ENCODE results near the gene OR9Q2. TPM values are rescaled to one million over a fixed set of nuclear protein-coding genes. Genes with fewer than 3 reads are reported as not detected.
"Not testable (repeated sequence)": the region's sequence is repeated elsewhere in the genome, so short reads cannot be mapped to it uniquely, and the experiment has no call there.

Gene OR9Q2
- total and polyA plus RNA-seq, 4 donors: not detected

- H3K4me3 ChIP-seq (ENCODE audit: low read depth, low read length): no peak overlapping the region
- no peaks in the 10 kb centered on the region for H3K36me3 ChIP-seq (ENCODE audit: control insufficient read depth, insufficient read depth, low read length)
- no peak overlapping the region for H3K27ac ChIP-seq (ENCODE audit: low read depth, low read length)
- DNase-seq (ENCODE audit: low read depth in 4 of 6, low spot score in 6 of 6): peak in 1 of 6 donors; percentile 26
- no peaks in the 10 kb centered on the region for H3K27me3 ChIP-seq (ENCODE audit: control insufficient read depth, insufficient read depth, low read length)
- no peaks in the 10 kb centered on the region for H3K4me1 ChIP-seq (ENCODE audit: control insufficient read depth, insufficient read depth, low read length)
- no CpG with 5 or more reads among the region's 4 CpGs for WGBS (ENCODE audit: insufficient coverage)
- H3K9me3 ChIP-seq (ENCODE audit: control insufficient read depth, insufficient read depth, low read length): no peaks in the 10 kb centered on the region
Measured at GRCh38 chr11:58186938-58187337, 1.9 kb upstream of the OR9Q2 start.

GRCh38 chr11:58192229-58192628, 3.4 kb downstream of the OR9Q2 start:
- Histone ChIP-seq H3K9me3 (ENCODE audit: control insufficient read depth, insufficient read depth, low read length) (no peaks in the 10 kb centered on the region), H3K4me3 (ENCODE audit: low read depth, low read length) (no peak overlapping the region), H3K4me1 (ENCODE audit: control insufficient read depth, insufficient read depth, low read length) (no peaks in the 10 kb centered on the region), H3K27ac (ENCODE audit: low read depth, low read length) (no peak overlapping the region), H3K36me3 (ENCODE audit: control insufficient read depth, insufficient read depth, low read length) (no peaks in the 10 kb centered on the region), H3K27me3 (ENCODE audit: control insufficient read depth, insufficient read depth, low read length) (no peaks in the 10 kb centered on the region)
- WGBS (ENCODE audit: insufficient coverage): no CpG with 5 or more reads among the region's 3 CpGs
- DNase-seq (ENCODE audit: low read depth in 4 of 6, low spot score in 6 of 6): no peak

GRCh38 chr11:58193391-58193790, 4.5 kb downstream of the OR9Q2 start:
- Histone ChIP-seq H3K4me1 (ENCODE audit: control insufficient read depth, insufficient read depth, low read length) (no peaks in the 10 kb centered on the region), H3K4me3 (ENCODE audit: low read depth, low read length) (no peak overlapping the region), H3K27me3 (ENCODE audit: control insufficient read depth, insufficient read depth, low read length) (no peaks in the 10 kb centered on the region), H3K36me3 (ENCODE audit: control insufficient read depth, insufficient read depth, low read length) (no peaks in the 10 kb centered on the region), H3K9me3 (ENCODE audit: control insufficient read depth, insufficient read depth, low read length) (no peaks in the 10 kb centered on the region), H3K27ac (ENCODE audit: low read depth, low read length) (no peak overlapping the region)
- no peak for DNase-seq (ENCODE audit: low read depth in 4 of 6, low spot score in 6 of 6)

- no peak for DNase-seq (ENCODE audit: low read depth in 4 of 6, low spot score in 6 of 6)
- Histone ChIP-seq H3K27ac (ENCODE audit: low read depth, low read length) (no peak overlapping the region), H3K36me3 (ENCODE audit: control insufficient read depth, insufficient read depth, low read length) (no peaks in the 10 kb centered on the region), H3K4me1 (ENCODE audit: control insufficient read depth, insufficient read depth, low read length) (no peaks in the 10 kb centered on the region), H3K9me3 (ENCODE audit: control insufficient read depth, insufficient read depth, low read length) (no peaks in the 10 kb centered on the region), H3K27me3 (ENCODE audit: control insufficient read depth, insufficient read depth, low read length) (no peaks in the 10 kb centered on the region), H3K4me3 (ENCODE audit: low read depth, low read length) (no peak overlapping the region)
- no CpG with 5 or more reads among the region's 2 CpGs for WGBS (ENCODE audit: insufficient coverage)
Measured at GRCh38 chr11:58195939-58196338, 7.1 kb downstream of the OR9Q2 start.

GRCh38 chr11:58199271-58199670, 10.4 kb downstream of the OR9Q2 start:
- Histone ChIP-seq H3K4me1 (ENCODE audit: control insufficient read depth, insufficient read depth, low read length) (no peaks in the 10 kb centered on the region), H3K9me3 (ENCODE audit: control insufficient read depth, insufficient read depth, low read length) (no peaks in the 10 kb centered on the region), H3K27me3 (ENCODE audit: control insufficient read depth, insufficient read depth, low read length) (no peaks in the 10 kb centered on the region), H3K27ac (ENCODE audit: low read depth, low read length) (no peak overlapping the region), H3K36me3 (ENCODE audit: control insufficient read depth, insufficient read depth, low read length) (no peaks in the 10 kb centered on the region), H3K4me3 (ENCODE audit: low read depth, low read length) (no peak overlapping the region)
- WGBS (ENCODE audit: insufficient coverage): no CpG with 5 or more reads among the region's 1 CpG
- no peak for DNase-seq (ENCODE audit: low read depth in 4 of 6, low spot score in 6 of 6)

- Histone ChIP-seq H3K9me3 (ENCODE audit: control insufficient read depth, insufficient read depth, low read length) (no peaks in the 10 kb centered on the region), H3K4me3 (ENCODE audit: low read depth, low read length) (no peak within 1 kb of the TSS), H3K4me1 (ENCODE audit: control insufficient read depth, insufficient read depth, low read length) (no peaks in the 10 kb centered on the region), H3K27me3 (ENCODE audit: control insufficient read depth, insufficient read depth, low read length) (no peaks in the 10 kb centered on the region), H3K36me3 (ENCODE audit: control insufficient read depth, insufficient read depth, low read length) (no peaks in the 10 kb centered on the region), H3K27ac (ENCODE audit: low read depth, low read length) (no peak within 1 kb of the TSS)
- no peak for DNase-seq (ENCODE audit: low read depth in 4 of 6, low spot score in 6 of 6)
Measured at GRCh38 chr11:58204042-58204441, 15.2 kb downstream of the OR9Q2 start, which contains the start of gene OR1S2. OR1S2 (minus strand) TSS chr11:58204142; CDS start chr11:58204142, 0 bp downstream.

GRCh38 chr11:58212420-58212819, 23.6 kb downstream of the OR9Q2 start, which contains the start of gene OR1S1:
OR1S1 (plus strand) TSS chr11:58212720.
- not testable (repeated sequence) for H3K27me3 ChIP-seq (ENCODE audit: control insufficient read depth, insufficient read depth, low read length)

GRCh38 chr11:58216476-58216875, 27.6 kb downstream of the OR9Q2 start:
- Histone ChIP-seq H3K9me3 (ENCODE audit: control insufficient read depth, insufficient read depth, low read length) (no peaks in the 10 kb centered on the region), H3K27me3 (ENCODE audit: control insufficient read depth, insufficient read depth, low read length) (no peaks in the 10 kb centered on the region), H3K36me3 (ENCODE audit: control insufficient read depth, insufficient read depth, low read length) (no peaks in the 10 kb centered on the region), H3K27ac (ENCODE audit: low read depth, low read length) (no peak overlapping the region), H3K4me1 (ENCODE audit: control insufficient read depth, insufficient read depth, low read length) (no peaks in the 10 kb centered on the region), H3K4me3 (ENCODE audit: low read depth, low read length) (no peak overlapping the region)
- DNase-seq (ENCODE audit: low read depth in 4 of 6, low spot score in 6 of 6): no peak

More at GRCh38 chr11:58212420-58212819, 23.6 kb downstream of the OR9Q2 start, which contains the start of gene OR1S1:
- no CpG with 5 or more reads among the region's 2 CpGs for WGBS (ENCODE audit: insufficient coverage)
- H3K4me3 ChIP-seq (ENCODE audit: low read depth, low read length); H3K4me1 ChIP-seq (ENCODE audit: control insufficient read depth, insufficient read depth, low read length); H3K27ac ChIP-seq (ENCODE audit: low read depth, low read length); H3K36me3 ChIP-seq (ENCODE audit: control insufficient read depth, insufficient read depth, low read length); DNase-seq (ENCODE audit: low read depth in 4 of 6, low spot score in 6 of 6); H3K9me3 ChIP-seq (ENCODE audit: control insufficient read depth, insufficient read depth, low read length): not testable (repeated sequence)

- DNase-seq (ENCODE audit: low read depth in 4 of 6, low spot score in 6 of 6): peak in 1 of 6 donors; percentile 6
- Histone ChIP-seq H3K27me3 (ENCODE audit: control insufficient read depth, insufficient read depth, low read length) (no peaks in the 10 kb centered on the region), H3K4me3 (ENCODE audit: low read depth, low read length) (no peak overlapping the region), H3K27ac (ENCODE audit: low read depth, low read length) (no peak overlapping the region), H3K9me3 (ENCODE audit: control insufficient read depth, insufficient read depth, low read length) (no peaks in the 10 kb centered on the region), H3K36me3 (ENCODE audit: control insufficient read depth, insufficient read depth, low read length) (no peaks in the 10 kb centered on the region), H3K4me1 (ENCODE audit: control insufficient read depth, insufficient read depth, low read length) (no peaks in the 10 kb centered on the region)
- WGBS (ENCODE audit: insufficient coverage): 79% methylated on average over 2 of the region's 7 CpGs
Measured at GRCh38 chr11:58222721-58223120, 33.9 kb downstream of the OR9Q2 start.

GRCh38 chr11:58227956-58228615, 39.2 kb downstream of the OR9Q2 start:
- WGBS (ENCODE audit: insufficient coverage): 96% methylated on average over 32 of the region's 32 CpGs
- Histone ChIP-seq H3K4me1 (ENCODE audit: control insufficient read depth, insufficient read depth, low read length) (no peaks in the 10 kb centered on the region), H3K4me3 (ENCODE audit: low read depth, low read length) (no peak overlapping the region), H3K27ac (ENCODE audit: low read depth, low read length) (no peak overlapping the region), H3K27me3 (ENCODE audit: control insufficient read depth, insufficient read depth, low read length) (no peaks in the 10 kb centered on the region), H3K36me3 (ENCODE audit: control insufficient read depth, insufficient read depth, low read length) (no peaks in the 10 kb centered on the region), H3K9me3 (ENCODE audit: control insufficient read depth, insufficient read depth, low read length) (no peaks in the 10 kb centered on the region)
- no peak for DNase-seq (ENCODE audit: low read depth in 4 of 6, low spot score in 6 of 6)

All from spinal cord (tissue), 10 donors.